Hepatocyte (in vitro differentiated cells): Measurements from ENCODE around the gene STAC2.

Experiments
- CTCF ChIP-seq: fragments of 200-600 bp; sonication (generic); IDR thresholded peaks from 2 replicates; pipeline ENCODE4 v1.5.1; 2016; ENCODE audit warnings: antibody characterized with exemption, mild to moderate bottlenecking; ENCODE audit not compliant: poor library complexity
- EZH2 ChIP-seq: fragments of 200-600 bp; sonication (generic); IDR thresholded peaks from 2 replicates; pipeline ENCODE4 v1.6.1; 2016; ENCODE audit warnings: antibody characterized with exemption, mild to moderate bottlenecking, borderline replicate concordance
- EZH2phosphoT487 ChIP-seq: fragments of 200-600 bp; sonication (generic); IDR thresholded peaks from one replicate; pipeline ENCODE4 v1.6.1; 2018; ENCODE audit warnings: antibody characterized with exemption, mild to moderate bottlenecking, low read depth, moderate library complexity; ENCODE audit not compliant: unreplicated experiment, severe bottlenecking

GRCh38 chr17:39244016-39244599 is 18.4 kb upstream of the STAC2 start:
- TF ChIP-seq CTCF (no peak), EZH2phosphoT487 (no peak), EZH2 (no peak)
